ENCODE data around the gene WNT9A.

Gene WNT9A

GRCh38 chr1:227914801-227915563 is 32.8 kb downstream of the WNT9A start:
- TF ChIP-seq GABPA (IDR thresholded peaks at IDR 0.05; ENCODE audit: low read depth) (no peak), SPI1 (IDR thresholded peaks at IDR 0.05; ENCODE audit: borderline replicate concordance, low read depth) (no peak), REST (IDR thresholded peaks at IDR 0.05; ENCODE audit: insufficient replicate concordance, low read depth) (no peak), CTCF (IDR thresholded peaks at IDR 0.05; ENCODE audit: insufficient read depth, low read length) (no peak)
- H3K27me3 ChIP-seq (ENCODE audit: insufficient read depth, poor library complexity, severe bottlenecking) = no peaks in the 10 kb centered on the region
- DNase-seq (ENCODE audit: low read depth in 1 of 2, low spot score in 1 of 2) = no peak
- no peak overlapping the region for H3K27ac ChIP-seq (replicated peaks)
- H3K4me3 ChIP-seq (replicated peaks; ENCODE audit: insufficient read depth, low read length) = no peak overlapping the region

- H3K27ac ChIP-seq (replicated peaks) = no peak overlapping the region
- no peak overlapping the region for H3K4me3 ChIP-seq (replicated peaks; ENCODE audit: insufficient read depth, low read length)
- TF ChIP-seq REST (IDR thresholded peaks at IDR 0.05; ENCODE audit: insufficient replicate concordance, low read depth) (no peak), GABPA (IDR thresholded peaks at IDR 0.05; ENCODE audit: low read depth) (no peak), POLR2AphosphoS5 (IDR thresholded peaks at IDR 0.05; ENCODE audit: low read depth) (no peak), CTCF (IDR thresholded peaks at IDR 0.05; ENCODE audit: insufficient read depth, low read length) (no peak), SPI1 (IDR thresholded peaks at IDR 0.05; ENCODE audit: borderline replicate concordance, low read depth) (no peak)
- no peaks in the 10 kb centered on the region for H3K27me3 ChIP-seq (ENCODE audit: insufficient read depth, poor library complexity, severe bottlenecking)
- no peak for DNase-seq (ENCODE audit: low read depth in 1 of 2, low spot score in 1 of 2)
Observed at GRCh38 chr1:227913764-227914721, 33.7 kb downstream of the WNT9A start.

GRCh38 chr1:227913396-227913763 is 34.4 kb downstream of the WNT9A start:
- no peak for TF ChIP-seq REST (IDR thresholded peaks at IDR 0.05; ENCODE audit: insufficient replicate concordance, low read depth)
- no peak for TF ChIP-seq POLR2AphosphoS5 (IDR thresholded peaks at IDR 0.05; ENCODE audit: low read depth)
- no peak for TF ChIP-seq CTCF (IDR thresholded peaks at IDR 0.05; ENCODE audit: insufficient read depth, low read length)
- no peak for TF ChIP-seq SPI1 (IDR thresholded peaks at IDR 0.05; ENCODE audit: borderline replicate concordance, low read depth)
- TF ChIP-seq GABPA (IDR thresholded peaks at IDR 0.05; ENCODE audit: low read depth) = no peak
- Histone ChIP-seq H3K4me3 (replicated peaks; ENCODE audit: insufficient read depth, low read length) (no peak overlapping the region), H3K27me3 (ENCODE audit: insufficient read depth, poor library complexity, severe bottlenecking) (no peaks in the 10 kb centered on the region), H3K27ac (replicated peaks) (no peak overlapping the region)
- no peak for DNase-seq (ENCODE audit: low read depth in 1 of 2, low spot score in 1 of 2)
